Endothelial cell of umbilical vein (primary cell): Measurements from ENCODE around the gene ICE2.

Experiments
- EZH2 ChIP-seq: IDR thresholded peaks from 2 replicates; pipeline ENCODE4 v1.6.1; 2012; ENCODE audit warnings: borderline replicate concordance, low read depth, mild to moderate bottlenecking, moderate library complexity, low read length, inconsistent platforms; ENCODE audit not compliant: severe bottlenecking
- FOS ChIP-seq: IDR thresholded peaks from 2 replicates; pipeline ENCODE4 v1.6.1; 2011; ENCODE audit warnings: mild to moderate bottlenecking, low read length, moderate library complexity, borderline replicate concordance; ENCODE audit not compliant: insufficient read depth
- GATA2 ChIP-seq: IDR thresholded peaks from 2 replicates; pipeline ENCODE4 v1.7.0; 2011; ENCODE audit warnings: low read depth, mild to moderate bottlenecking, moderate library complexity, mixed read lengths, low read length; ENCODE audit not compliant: insufficient read length, insufficient read depth
- JUN ChIP-seq: IDR thresholded peaks from 2 replicates; pipeline ENCODE4 v1.6.1; 2011; ENCODE audit warnings: borderline replicate concordance, low read depth; ENCODE audit not compliant: insufficient read length, insufficient read depth
- MYC ChIP-seq: IDR thresholded peaks from one replicate; pipeline ENCODE4 v1.6.1; 2011; ENCODE audit warnings: mild to moderate bottlenecking, low read depth, low read length
- POLR2A ChIP-seq: IDR thresholded peaks from 2 replicates; pipeline ENCODE4 v1.6.1; 2012; ENCODE audit warnings: low read depth, mild to moderate bottlenecking, control low read depth, low read length
- POLR2AphosphoS5 ChIP-seq: IDR thresholded peaks from 2 replicates; pipeline ENCODE4 v1.6.1; 2012; ENCODE audit warnings: low read depth, mild to moderate bottlenecking, control low read depth, low read length, moderate library complexity; ENCODE audit not compliant: insufficient read depth
- TF ChIP-seq, protein P1 (sequence below), 2 donors: IDR thresholded peaks; 1 replicate in 1 of 2; 2 replicates in 1 of 2; pipeline ENCODE4 v1.5.1; 2011; ENCODE audit warnings: low read length in 2 of 2, mild to moderate bottlenecking in 2 of 2, moderate library complexity in 2 of 2, control low read depth in 1 of 2, inconsistent platforms in 1 of 2, low read depth in 1 of 2; ENCODE audit not compliant: insufficient read depth in 1 of 2; ENCODE audit errors: extremely low read depth in 1 of 2
- TF ChIP-seq, protein P2 (sequence below): IDR thresholded peaks from 2 replicates; pipeline ENCODE4 v1.6.1; 2011; ENCODE audit not compliant: insufficient read depth, insufficient read length

DNA sequence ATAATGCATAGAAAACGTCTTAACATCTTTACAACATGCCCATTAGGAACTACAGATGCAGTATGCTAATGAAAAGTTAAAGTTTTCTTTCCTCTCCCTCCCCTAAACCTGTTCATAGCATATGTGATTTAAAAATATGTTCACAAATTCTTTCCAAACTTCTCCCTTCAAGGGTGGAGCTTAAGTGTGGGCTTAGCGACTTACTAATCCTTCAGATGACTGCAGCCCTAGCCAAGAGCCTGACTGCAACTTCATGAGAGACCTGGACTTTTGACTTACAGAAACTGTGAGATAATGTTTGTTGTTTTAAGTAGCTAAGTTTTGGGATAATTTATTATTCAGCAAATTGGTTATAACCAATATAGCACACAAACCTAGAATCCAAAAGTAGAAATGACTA, 59.2 kb downstream of the ICE2 start:
- TF ChIP-seq EZH2: no peak
- TF ChIP-seq, protein P1, sequence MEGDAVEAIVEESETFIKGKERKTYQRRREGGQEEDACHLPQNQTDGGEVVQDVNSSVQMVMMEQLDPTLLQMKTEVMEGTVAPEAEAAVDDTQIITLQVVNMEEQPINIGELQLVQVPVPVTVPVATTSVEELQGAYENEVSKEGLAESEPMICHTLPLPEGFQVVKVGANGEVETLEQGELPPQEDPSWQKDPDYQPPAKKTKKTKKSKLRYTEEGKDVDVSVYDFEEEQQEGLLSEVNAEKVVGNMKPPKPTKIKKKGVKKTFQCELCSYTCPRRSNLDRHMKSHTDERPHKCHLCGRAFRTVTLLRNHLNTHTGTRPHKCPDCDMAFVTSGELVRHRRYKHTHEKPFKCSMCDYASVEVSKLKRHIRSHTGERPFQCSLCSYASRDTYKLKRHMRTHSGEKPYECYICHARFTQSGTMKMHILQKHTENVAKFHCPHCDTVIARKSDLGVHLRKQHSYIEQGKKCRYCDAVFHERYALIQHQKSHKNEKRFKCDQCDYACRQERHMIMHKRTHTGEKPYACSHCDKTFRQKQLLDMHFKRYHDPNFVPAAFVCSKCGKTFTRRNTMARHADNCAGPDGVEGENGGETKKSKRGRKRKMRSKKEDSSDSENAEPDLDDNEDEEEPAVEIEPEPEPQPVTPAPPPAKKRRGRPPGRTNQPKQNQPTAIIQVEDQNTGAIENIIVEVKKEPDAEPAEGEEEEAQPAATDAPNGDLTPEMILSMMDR (IDR thresholded peaks at IDR 0.05; ENCODE audit: extremely low read depth in 1 of 2, insufficient read depth in 1 of 2, low read depth in 1 of 2, low read length in 2 of 2): no peak
- TF ChIP-seq POLR2A: no peak
- TF ChIP-seq POLR2AphosphoS5: no peak
- TF ChIP-seq, protein P2, sequence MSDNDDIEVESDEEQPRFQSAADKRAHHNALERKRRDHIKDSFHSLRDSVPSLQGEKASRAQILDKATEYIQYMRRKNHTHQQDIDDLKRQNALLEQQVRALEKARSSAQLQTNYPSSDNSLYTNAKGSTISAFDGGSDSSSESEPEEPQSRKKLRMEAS: no peak
- TF ChIP-seq GATA2: no peak
- TF ChIP-seq FOS: no peak
- TF ChIP-seq MYC: no peak
- no peak for TF ChIP-seq JUN
